ENCODE results near the gene NPC2. TPM values are rescaled to one million over a fixed set of nuclear protein-coding genes. Genes with fewer than 3 reads are reported as not detected.

Gene NPC2
- total RNA-seq: 1,000 to 10,000 TPM in 1 of 2 donors, 100 to 1,000 TPM in 1; 922 to 1,175 TPM
- polyA plus RNA-seq: 1,000 to 10,000 TPM; 1,205 to 1,539 TPM
- long read RNA-seq, donor 1, transcript NPC2-209 (4 exons, 1,029 nt): minor isoform, 5 of 944 reads
- long read RNA-seq, donor 1, transcript NPC2-207 (5 exons, 1,035 nt): major isoform, 701 of 944 reads
- long read RNA-seq, donor 1, partial matches to known transcripts: 229 of 944 reads
- long read RNA-seq, donor 1, other reads (novel, unspliced or antisense): 5 of 944 reads
- long read RNA-seq, donor 2, transcript NPC2-207 (5 exons, 1,035 nt): major isoform, 312 of 459 reads
- long read RNA-seq, donor 2, transcript NPC2-209 (4 exons, 1,029 nt): minor isoform, 6 of 459 reads
- long read RNA-seq, donor 2, partial matches to known transcripts: 109 of 459 reads
- long read RNA-seq, donor 2, other reads (novel, unspliced or antisense): 30 of 459 reads
- long read RNA-seq, donor 3, transcript NPC2-209 (4 exons, 1,029 nt): minor isoform, 5 of 415 reads
- long read RNA-seq, donor 3, transcript NPC2-207 (5 exons, 1,035 nt): major isoform, 338 of 415 reads
- long read RNA-seq, donor 3, partial matches to known transcripts: 69 of 415 reads
- long read RNA-seq, donor 3, other reads (novel, unspliced or antisense): 0 of 415 reads
- long read RNA-seq, donor 4, transcript NPC2-207 (5 exons, 1,035 nt): major isoform, 195 of 269 reads
- long read RNA-seq, donor 4, partial matches to known transcripts: 68 of 269 reads
- long read RNA-seq, donor 4, other reads (novel, unspliced or antisense): 0 of 269 reads
- long read RNA-seq, donor 5, transcript NPC2-209 (4 exons, 1,029 nt): minor isoform, 8 of 840 reads
- long read RNA-seq, donor 5, transcript NPC2-207 (5 exons, 1,035 nt): major isoform, 615 of 840 reads
- long read RNA-seq, donor 5, partial matches to known transcripts: 159 of 840 reads
- long read RNA-seq, donor 5, other reads (novel, unspliced or antisense): 54 of 840 reads

DNA sequence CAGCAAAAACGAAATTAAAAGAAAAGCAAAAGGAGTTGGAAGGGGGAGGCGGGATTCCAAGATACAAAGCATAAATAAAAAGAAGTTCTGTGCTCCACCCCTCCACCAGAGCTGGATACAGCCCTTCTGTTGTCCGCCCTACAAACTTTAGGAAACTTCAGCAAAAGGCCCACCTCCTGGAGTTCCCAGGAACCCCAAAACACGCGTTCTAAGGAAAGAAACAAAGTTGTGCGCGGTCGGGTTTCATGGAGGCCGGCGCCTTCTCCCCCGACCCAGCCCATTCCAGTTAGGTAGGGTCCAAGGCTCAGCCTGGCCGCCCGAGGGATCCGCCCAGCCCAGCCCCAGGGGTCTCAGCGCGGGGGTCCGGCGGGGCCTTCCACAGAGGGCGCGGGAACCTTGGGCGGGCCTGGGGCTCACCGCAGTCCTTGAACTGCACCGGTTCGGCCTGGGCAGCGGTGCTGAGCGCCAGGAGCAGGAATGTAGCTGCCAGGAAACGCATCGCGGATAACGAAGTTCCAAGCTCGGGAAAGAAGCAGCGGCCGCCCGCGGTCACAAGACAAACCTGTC lies at the start of gene NPC2:
Gene NPC2 (minus strand): TSS at position 530 of the 567 bp plus-strand sequence. CDS start 31 bp downstream, at position 499.
- no peak for ATAC-seq (ENCODE audit: insufficient read depth, low FRiP score)
- 0% methylated on average over 35 of the region's 35 CpGs for WGBS, 2 donors

DNA sequence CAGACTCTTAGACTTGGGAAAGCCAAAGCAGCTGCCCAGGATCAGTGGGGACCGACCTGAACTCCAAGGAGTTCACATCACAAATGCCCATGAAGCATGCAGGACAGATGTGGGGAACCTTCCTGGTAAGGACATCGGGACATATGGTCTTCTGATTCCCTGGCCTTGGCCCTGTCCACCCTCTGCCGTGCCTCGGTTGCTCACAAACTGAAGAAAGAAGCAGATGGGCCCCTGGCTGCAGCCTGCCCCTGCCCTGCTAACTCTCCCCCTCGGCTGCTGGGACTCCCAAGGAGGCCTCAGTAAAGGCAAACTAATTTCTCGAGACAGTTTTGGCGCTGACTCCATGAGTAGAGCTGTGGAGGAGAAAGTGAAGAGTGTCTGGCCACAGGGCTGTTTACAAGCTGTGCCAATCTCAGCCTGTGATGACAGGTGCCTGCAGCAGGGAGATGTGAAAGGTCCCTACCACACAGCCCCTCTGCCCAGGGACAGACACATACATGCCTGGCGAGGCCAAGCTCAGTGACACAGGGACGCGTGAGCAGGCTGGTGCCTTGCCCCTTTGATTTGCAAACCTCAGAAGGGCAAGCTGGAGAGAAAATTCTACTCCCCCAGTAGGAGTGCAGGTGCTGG lies 49.1 kb upstream of the NPC2 start:
- no peaks in the 10 kb centered on the region for H3K27me3 ChIP-seq (ENCODE audit: control insufficient read depth in 3 of 3, insufficient read depth in 3 of 3, low read length in 2 of 3)
- H3K36me3 ChIP-seq (ENCODE audit: control insufficient read depth in 4 of 4, insufficient read depth in 4 of 4, low read length in 4 of 4): no peaks in the 10 kb centered on the region
- H3K9ac ChIP-seq (ENCODE audit: insufficient read depth in 1 of 2, low read length in 2 of 2): no peak overlapping the region
- peaks cover 0 to 4% (median 0%) of the 10 kb centered on the region in 5 donors for H3K4me1 ChIP-seq (ENCODE audit: control insufficient read depth in 5 of 5, insufficient read depth in 5 of 5, low read length in 5 of 5)
- ATAC-seq (ENCODE audit: insufficient read depth, low FRiP score) (no peak), DNase-seq (no peak)
- TF ChIP-seq, protein P1, sequence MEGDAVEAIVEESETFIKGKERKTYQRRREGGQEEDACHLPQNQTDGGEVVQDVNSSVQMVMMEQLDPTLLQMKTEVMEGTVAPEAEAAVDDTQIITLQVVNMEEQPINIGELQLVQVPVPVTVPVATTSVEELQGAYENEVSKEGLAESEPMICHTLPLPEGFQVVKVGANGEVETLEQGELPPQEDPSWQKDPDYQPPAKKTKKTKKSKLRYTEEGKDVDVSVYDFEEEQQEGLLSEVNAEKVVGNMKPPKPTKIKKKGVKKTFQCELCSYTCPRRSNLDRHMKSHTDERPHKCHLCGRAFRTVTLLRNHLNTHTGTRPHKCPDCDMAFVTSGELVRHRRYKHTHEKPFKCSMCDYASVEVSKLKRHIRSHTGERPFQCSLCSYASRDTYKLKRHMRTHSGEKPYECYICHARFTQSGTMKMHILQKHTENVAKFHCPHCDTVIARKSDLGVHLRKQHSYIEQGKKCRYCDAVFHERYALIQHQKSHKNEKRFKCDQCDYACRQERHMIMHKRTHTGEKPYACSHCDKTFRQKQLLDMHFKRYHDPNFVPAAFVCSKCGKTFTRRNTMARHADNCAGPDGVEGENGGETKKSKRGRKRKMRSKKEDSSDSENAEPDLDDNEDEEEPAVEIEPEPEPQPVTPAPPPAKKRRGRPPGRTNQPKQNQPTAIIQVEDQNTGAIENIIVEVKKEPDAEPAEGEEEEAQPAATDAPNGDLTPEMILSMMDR (IDR thresholded peaks at IDR 0.05; ENCODE audit: control extremely low read depth, extremely low read depth): no peak
- H3K27ac ChIP-seq (ENCODE audit: low read depth in 1 of 2, low read length in 1 of 2): no peak overlapping the region
- 91 to 96% methylated on average over 10 of the region's 10 CpGs for WGBS, 2 donors
- no peaks in the 10 kb centered on the region for H3K9me3 ChIP-seq (ENCODE audit: control insufficient read depth in 4 of 4, insufficient read depth in 3 of 4, low read length in 3 of 4)
- no peak overlapping the region for H3K4me3 ChIP-seq

More for the DNA sequence above, at the start of gene NPC2:
- Histone ChIP-seq H3K9me3 (ENCODE audit: control insufficient read depth in 4 of 4, insufficient read depth in 3 of 4, low read length in 3 of 4) (no peaks in the 10 kb centered on the region), H3K27me3 (ENCODE audit: control insufficient read depth in 3 of 3, insufficient read depth in 3 of 3, low read length in 2 of 3) (peaks cover 0 to 4% (median 0%) of the 10 kb centered on the region in 3 donors), H3K9ac (ENCODE audit: insufficient read depth in 1 of 2, low read length in 2 of 2) (peak within 1 kb of the TSS; percentile 33 to 89), H3K36me3 (ENCODE audit: control insufficient read depth in 4 of 4, insufficient read depth in 4 of 4, low read length in 4 of 4) (peaks cover 0 to 14% (median 1%) of the 10 kb centered on the region in 4 donors), H3K4me3 (peak within 1 kb of the TSS; percentile 93), H3K4me1 (ENCODE audit: control insufficient read depth in 5 of 5, insufficient read depth in 5 of 5, low read length in 5 of 5) (peaks cover 0 to 25% (median 15%) of the 10 kb centered on the region in 5 donors), H3K27ac (ENCODE audit: low read depth in 1 of 2, low read length in 1 of 2) (peak within 1 kb of the TSS; percentile 94 to 98)
- TF ChIP-seq, protein P1 (IDR thresholded peaks at IDR 0.05; ENCODE audit: control extremely low read depth, extremely low read depth): no peak
- DNase-seq: peak in 1 of 3 donors; percentile 32

DNA sequence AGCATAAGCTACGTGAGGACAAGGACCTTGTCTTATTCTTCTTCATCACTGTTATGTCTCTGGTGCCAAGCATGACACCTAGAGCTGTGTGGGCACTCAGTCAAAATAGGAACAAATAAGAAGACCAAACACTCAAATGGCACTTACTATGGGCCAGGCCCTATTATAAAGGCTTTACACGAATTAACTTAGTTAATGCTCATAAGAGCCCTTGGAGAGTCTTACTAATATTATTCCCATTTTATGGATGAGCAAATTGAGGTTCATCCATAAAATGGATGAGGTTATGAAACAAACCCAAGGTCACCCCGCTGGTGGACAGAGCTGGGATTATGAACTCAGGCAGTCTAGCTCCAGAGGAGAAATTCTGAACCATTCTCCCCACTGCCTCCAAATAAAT lies 48.1 kb upstream of the NPC2 start:
- no peaks in the 10 kb centered on the region for H3K9me3 ChIP-seq (ENCODE audit: control insufficient read depth in 4 of 4, insufficient read depth in 3 of 4, low read length in 3 of 4)
- H3K4me3 ChIP-seq: no peak overlapping the region
- TF ChIP-seq, protein P1 (IDR thresholded peaks at IDR 0.05; ENCODE audit: control extremely low read depth, extremely low read depth): no peak
- WGBS, 2 donors: 82 to 87% methylated on average over 3 of the region's 3 CpGs
- H3K36me3 ChIP-seq (ENCODE audit: control insufficient read depth in 4 of 4, insufficient read depth in 4 of 4, low read length in 4 of 4): no peaks in the 10 kb centered on the region
- no peaks in the 10 kb centered on the region for H3K4me1 ChIP-seq (ENCODE audit: control insufficient read depth in 5 of 5, insufficient read depth in 5 of 5, low read length in 5 of 5)
- H3K27me3 ChIP-seq (ENCODE audit: control insufficient read depth in 3 of 3, insufficient read depth in 3 of 3, low read length in 2 of 3): no peaks in the 10 kb centered on the region
- H3K27ac ChIP-seq (ENCODE audit: low read depth in 1 of 2, low read length in 1 of 2): no peak overlapping the region
- ATAC-seq (ENCODE audit: insufficient read depth, low FRiP score): no peak
- H3K9ac ChIP-seq (ENCODE audit: insufficient read depth in 1 of 2, low read length in 2 of 2): no peak overlapping the region
- DNase-seq: no peak
